Adrenal gland (tissue), 5 donors: Measurements from ENCODE around the gene CCDC91.

ENCODE experiments used
- CTCF ChIP-seq, 6 experiments: fragments of 450-650 bp in 4 of 6; fragments of 200-600 bp in 2 of 6; sonication (generic) in 1 of 6; IDR thresholded peaks; 1 replicate in 5 of 6; 2 replicates in 1 of 6; pipeline versions ENCODE4 v1.5.1 to v1.8.0; 2016 to 2021; ENCODE audit warnings: antibody characterized with exemption in 6 of 6, mild to moderate bottlenecking in 2 of 6, moderate library complexity in 1 of 6
- POLR2A ChIP-seq, 2 donors: fragments of 450-650 bp; IDR thresholded peaks; one replicate each; pipeline ENCODE4 v1.6.1; 2017; ENCODE audit warnings: antibody characterized with exemption in 2 of 2, mild to moderate bottlenecking in 2 of 2, moderate library complexity in 1 of 2
- donor health status: DM: no; HTN: no; CAD: no.

- TF ChIP-seq CTCF (IDR thresholded peaks at IDR 0.05) (no peak), POLR2A (IDR thresholded peaks at IDR 0.05) (no peak)
Measured at GRCh38 chr12:28265435-28266042, 75.3 kb downstream of the CCDC91 start.
